Measurements from ENCODE around the gene CD300C.

CD300C gene

DNA sequence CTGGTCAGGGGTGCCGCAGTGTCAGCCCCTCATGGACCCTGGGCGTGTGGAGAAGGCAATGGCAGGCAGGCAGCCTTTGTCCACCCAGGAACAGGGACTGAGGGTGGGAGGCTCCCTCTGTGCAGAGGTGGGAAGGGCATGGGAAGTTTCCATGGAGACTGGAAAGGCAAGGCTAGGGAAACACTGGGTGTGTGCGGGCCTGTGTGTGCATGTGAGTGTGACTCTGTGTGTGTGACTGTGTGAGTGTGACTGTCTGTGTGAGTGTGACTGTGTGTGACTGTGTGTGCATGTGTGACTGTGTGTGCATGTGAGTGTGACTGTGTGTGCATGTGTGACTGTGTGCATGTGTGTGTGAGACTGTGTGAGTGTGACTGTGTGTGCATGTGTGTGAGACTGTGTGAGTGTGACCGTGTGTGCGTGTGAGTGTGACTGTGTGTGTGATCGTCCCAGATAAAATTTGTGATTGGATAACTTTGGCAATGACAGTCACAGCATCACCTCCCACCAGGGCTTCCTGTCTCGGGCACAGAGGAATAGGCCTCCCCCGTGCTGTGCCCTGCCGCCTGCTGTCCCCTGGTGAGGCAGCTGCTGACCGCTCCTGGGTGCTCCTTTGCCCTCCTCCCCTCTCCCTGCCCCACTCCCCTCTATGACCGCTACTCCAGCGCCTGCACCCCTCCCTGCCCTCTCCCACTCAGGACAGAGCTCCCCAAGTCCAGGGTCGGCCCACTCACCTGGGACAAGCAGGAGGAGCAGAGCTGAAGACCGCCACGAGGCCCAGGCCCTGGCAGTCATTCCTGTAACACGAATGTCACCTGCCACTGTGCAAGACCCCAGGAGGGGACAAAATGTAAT, 698 bp downstream of the CD300C start:
- no peak overlapping the region for H3K27ac ChIP-seq (ENCODE audit: extremely low read depth, low read depth, low read length)
- ChIA-PET POLR2A (no interaction called here), CTCF (interaction anchor here (0.6 to 0.7 kb wide), 3 partner anchors 15 to 314 kb away, joined by 4 to 7 read pairs (median 5); no protein-coding TSS in a partner anchor)
- H3K9me3 ChIP-seq (ENCODE audit: control insufficient read depth, insufficient read depth, low read depth, low read length), result no peaks in the 10 kb centered on the region
- no peak for TF ChIP-seq ZNF629 (tag by site-specific recombination; IDR thresholded peaks at IDR 0.05)
- TF ChIP-seq, protein P1, sequence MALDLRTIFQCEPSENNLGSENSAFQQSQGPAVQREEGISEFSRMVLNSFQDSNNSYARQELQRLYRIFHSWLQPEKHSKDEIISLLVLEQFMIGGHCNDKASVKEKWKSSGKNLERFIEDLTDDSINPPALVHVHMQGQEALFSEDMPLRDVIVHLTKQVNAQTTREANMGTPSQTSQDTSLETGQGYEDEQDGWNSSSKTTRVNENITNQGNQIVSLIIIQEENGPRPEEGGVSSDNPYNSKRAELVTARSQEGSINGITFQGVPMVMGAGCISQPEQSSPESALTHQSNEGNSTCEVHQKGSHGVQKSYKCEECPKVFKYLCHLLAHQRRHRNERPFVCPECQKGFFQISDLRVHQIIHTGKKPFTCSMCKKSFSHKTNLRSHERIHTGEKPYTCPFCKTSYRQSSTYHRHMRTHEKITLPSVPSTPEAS (tag by site-specific recombination; IDR thresholded peaks at IDR 0.05), result peak; percentile 96
- TF ChIP-seq, protein P2, sequence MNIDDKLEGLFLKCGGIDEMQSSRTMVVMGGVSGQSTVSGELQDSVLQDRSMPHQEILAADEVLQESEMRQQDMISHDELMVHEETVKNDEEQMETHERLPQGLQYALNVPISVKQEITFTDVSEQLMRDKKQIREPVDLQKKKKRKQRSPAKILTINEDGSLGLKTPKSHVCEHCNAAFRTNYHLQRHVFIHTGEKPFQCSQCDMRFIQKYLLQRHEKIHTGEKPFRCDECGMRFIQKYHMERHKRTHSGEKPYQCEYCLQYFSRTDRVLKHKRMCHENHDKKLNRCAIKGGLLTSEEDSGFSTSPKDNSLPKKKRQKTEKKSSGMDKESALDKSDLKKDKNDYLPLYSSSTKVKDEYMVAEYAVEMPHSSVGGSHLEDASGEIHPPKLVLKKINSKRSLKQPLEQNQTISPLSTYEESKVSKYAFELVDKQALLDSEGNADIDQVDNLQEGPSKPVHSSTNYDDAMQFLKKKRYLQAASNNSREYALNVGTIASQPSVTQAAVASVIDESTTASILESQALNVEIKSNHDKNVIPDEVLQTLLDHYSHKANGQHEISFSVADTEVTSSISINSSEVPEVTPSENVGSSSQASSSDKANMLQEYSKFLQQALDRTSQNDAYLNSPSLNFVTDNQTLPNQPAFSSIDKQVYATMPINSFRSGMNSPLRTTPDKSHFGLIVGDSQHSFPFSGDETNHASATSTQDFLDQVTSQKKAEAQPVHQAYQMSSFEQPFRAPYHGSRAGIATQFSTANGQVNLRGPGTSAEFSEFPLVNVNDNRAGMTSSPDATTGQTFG (tag by site-specific recombination; IDR thresholded peaks at IDR 0.05; ENCODE audit: borderline replicate concordance), result 0 out of 2 replicates have a peak, but pooled peaks have one; percentile 16
- no peak for TF ChIP-seq ZNF473 (tag by site-specific recombination; IDR thresholded peaks at IDR 0.05)
- TF ChIP-seq, protein P3, sequence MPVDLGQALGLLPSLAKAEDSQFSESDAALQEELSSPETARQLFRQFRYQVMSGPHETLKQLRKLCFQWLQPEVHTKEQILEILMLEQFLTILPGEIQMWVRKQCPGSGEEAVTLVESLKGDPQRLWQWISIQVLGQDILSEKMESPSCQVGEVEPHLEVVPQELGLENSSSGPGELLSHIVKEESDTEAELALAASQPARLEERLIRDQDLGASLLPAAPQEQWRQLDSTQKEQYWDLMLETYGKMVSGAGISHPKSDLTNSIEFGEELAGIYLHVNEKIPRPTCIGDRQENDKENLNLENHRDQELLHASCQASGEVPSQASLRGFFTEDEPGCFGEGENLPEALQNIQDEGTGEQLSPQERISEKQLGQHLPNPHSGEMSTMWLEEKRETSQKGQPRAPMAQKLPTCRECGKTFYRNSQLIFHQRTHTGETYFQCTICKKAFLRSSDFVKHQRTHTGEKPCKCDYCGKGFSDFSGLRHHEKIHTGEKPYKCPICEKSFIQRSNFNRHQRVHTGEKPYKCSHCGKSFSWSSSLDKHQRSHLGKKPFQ (tag by site-specific recombination; IDR thresholded peaks at IDR 0.05), result peak; percentile 66; the same call in 1 of the 2 replicates
- TF ChIP-seq ZNF621 (tag by site-specific recombination; IDR thresholded peaks at IDR 0.05), result 0 out of 2 replicates have a peak, but pooled peaks have one; percentile 62
- TF ChIP-seq GLI4 (tag by site-specific recombination; IDR thresholded peaks at IDR 0.05), result 0 out of 2 replicates have a peak, but pooled peaks have one; percentile 35
- TF ChIP-seq, protein P4, sequence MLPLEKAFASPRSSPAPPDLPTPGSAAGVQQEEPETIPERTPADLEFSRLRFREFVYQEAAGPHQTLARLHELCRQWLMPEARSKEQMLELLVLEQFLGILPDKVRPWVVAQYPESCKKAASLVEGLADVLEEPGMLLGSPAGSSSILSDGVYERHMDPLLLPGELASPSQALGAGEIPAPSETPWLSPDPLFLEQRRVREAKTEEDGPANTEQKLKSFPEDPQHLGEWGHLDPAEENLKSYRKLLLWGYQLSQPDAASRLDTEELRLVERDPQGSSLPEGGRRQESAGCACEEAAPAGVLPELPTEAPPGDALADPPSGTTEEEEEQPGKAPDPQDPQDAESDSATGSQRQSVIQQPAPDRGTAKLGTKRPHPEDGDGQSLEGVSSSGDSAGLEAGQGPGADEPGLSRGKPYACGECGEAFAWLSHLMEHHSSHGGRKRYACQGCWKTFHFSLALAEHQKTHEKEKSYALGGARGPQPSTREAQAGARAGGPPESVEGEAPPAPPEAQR (tag by site-specific recombination; IDR thresholded peaks at IDR 0.05), result no peak
- TF ChIP-seq ZNF311 (tag by site-specific recombination; IDR thresholded peaks at IDR 0.05; ENCODE audit: borderline replicate concordance), result 0 out of 2 replicates have a peak, but pooled peaks have one; percentile 42
- no peaks in the 10 kb centered on the region for H3K36me3 ChIP-seq (ENCODE audit: control insufficient read depth in 2 of 2, insufficient read depth in 1 of 2, low read length in 2 of 2)
- H3K4me1 ChIP-seq (ENCODE audit: control insufficient read depth, insufficient read depth, low read length), result no peaks in the 10 kb centered on the region
- no peak overlapping the region for H3K4me3 ChIP-seq (ENCODE audit: low read depth, low read length)

DNA sequence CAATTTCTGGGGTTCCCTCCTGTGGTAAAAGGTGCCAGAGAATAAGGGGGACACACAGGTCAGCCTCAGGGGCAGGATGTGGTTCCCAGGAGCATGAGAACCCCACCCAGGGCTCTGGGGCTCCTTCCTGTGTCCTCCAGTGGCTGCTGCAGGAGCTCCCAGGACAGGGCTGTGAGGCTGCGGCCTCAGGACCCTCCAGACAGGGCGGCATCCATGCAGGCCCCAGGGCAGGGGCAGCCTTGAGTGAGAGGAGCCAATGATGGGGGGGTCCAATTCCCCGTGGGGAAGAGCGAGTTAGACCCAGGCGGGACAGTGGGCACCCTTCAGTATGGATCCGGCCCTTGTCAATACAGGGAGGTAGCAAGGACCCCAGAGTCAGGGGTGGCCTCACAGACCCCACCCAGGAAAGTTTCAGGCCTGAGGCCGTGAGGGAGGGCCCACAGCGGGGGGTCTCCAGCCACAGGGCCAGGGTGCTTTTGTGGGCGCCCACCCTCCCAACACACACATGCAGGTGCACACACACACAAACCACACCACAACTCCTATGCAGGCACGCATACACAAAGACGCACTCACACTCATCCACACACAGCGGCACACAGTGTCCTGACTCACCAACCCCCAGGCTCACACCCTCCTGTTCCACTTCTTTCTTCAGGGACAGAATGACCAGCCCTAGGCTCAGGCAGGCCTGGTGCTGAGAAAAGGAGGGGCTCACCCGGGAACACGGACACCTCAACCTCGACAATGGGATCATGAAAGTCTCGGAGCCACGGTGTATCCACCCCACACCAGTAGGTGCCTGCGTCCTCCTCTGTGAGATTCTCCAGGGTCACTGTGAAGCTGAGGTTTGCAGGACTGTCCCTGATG, 1.8 kb downstream of the CD300C start:
- no peaks in the 10 kb centered on the region for H3K36me3 ChIP-seq (ENCODE audit: control insufficient read depth in 2 of 2, insufficient read depth in 1 of 2, low read length in 2 of 2)
- POLR2A ChIA-PET, result no interaction called here
- H3K4me3 ChIP-seq (ENCODE audit: low read depth, low read length), result no peak overlapping the region
- CTCF ChIA-PET, result interaction anchor here (0.5 to 0.7 kb wide), 2 partner anchors 25 to 87 kb away, joined by 3 read pairs; no protein-coding TSS in a partner anchor
- no peaks in the 10 kb centered on the region for H3K4me1 ChIP-seq (ENCODE audit: control insufficient read depth, insufficient read depth, low read length)
- H3K27ac ChIP-seq (ENCODE audit: extremely low read depth, low read depth, low read length), result no peak overlapping the region
- no peaks in the 10 kb centered on the region for H3K9me3 ChIP-seq (ENCODE audit: control insufficient read depth, insufficient read depth, low read depth, low read length)
- no peak for TF ChIP-seq GLI2 (tag by site-specific recombination; IDR thresholded peaks at IDR 0.05; ENCODE audit: borderline replicate concordance, low read depth)
- no peak for TF ChIP-seq ZNF391 (tag by site-specific recombination; IDR thresholded peaks at IDR 0.05; ENCODE audit: borderline replicate concordance, low read depth)
- TF ChIP-seq, protein P5, sequence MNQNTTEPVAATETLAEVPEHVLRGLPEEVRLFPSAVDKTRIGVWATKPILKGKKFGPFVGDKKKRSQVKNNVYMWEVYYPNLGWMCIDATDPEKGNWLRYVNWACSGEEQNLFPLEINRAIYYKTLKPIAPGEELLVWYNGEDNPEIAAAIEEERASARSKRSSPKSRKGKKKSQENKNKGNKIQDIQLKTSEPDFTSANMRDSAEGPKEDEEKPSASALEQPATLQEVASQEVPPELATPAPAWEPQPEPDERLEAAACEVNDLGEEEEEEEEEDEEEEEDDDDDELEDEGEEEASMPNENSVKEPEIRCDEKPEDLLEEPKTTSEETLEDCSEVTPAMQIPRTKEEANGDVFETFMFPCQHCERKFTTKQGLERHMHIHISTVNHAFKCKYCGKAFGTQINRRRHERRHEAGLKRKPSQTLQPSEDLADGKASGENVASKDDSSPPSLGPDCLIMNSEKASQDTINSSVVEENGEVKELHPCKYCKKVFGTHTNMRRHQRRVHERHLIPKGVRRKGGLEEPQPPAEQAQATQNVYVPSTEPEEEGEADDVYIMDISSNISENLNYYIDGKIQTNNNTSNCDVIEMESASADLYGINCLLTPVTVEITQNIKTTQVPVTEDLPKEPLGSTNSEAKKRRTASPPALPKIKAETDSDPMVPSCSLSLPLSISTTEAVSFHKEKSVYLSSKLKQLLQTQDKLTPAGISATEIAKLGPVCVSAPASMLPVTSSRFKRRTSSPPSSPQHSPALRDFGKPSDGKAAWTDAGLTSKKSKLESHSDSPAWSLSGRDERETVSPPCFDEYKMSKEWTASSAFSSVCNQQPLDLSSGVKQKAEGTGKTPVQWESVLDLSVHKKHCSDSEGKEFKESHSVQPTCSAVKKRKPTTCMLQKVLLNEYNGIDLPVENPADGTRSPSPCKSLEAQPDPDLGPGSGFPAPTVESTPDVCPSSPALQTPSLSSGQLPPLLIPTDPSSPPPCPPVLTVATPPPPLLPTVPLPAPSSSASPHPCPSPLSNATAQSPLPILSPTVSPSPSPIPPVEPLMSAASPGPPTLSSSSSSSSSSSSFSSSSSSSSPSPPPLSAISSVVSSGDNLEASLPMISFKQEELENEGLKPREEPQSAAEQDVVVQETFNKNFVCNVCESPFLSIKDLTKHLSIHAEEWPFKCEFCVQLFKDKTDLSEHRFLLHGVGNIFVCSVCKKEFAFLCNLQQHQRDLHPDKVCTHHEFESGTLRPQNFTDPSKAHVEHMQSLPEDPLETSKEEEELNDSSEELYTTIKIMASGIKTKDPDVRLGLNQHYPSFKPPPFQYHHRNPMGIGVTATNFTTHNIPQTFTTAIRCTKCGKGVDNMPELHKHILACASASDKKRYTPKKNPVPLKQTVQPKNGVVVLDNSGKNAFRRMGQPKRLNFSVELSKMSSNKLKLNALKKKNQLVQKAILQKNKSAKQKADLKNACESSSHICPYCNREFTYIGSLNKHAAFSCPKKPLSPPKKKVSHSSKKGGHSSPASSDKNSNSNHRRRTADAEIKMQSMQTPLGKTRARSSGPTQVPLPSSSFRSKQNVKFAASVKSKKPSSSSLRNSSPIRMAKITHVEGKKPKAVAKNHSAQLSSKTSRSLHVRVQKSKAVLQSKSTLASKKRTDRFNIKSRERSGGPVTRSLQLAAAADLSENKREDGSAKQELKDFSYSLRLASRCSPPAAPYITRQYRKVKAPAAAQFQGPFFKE (tag by site-specific recombination; IDR thresholded peaks at IDR 0.05; ENCODE audit: borderline replicate concordance), result no peak
- no peak for TF ChIP-seq ZBTB1 (tag by site-specific recombination; IDR thresholded peaks at IDR 0.05)
- TF ChIP-seq ZNF223 (tag by site-specific recombination; IDR thresholded peaks at IDR 0.05), result no peak
- no peak for TF ChIP-seq ZNF23 (tag by site-specific recombination; IDR thresholded peaks at IDR 0.05; ENCODE audit: borderline replicate concordance)
- TF ChIP-seq WT1 (tag by site-specific recombination; IDR thresholded peaks at IDR 0.05), result no peak
- no peak for TF ChIP-seq RBAK (tag by site-specific recombination; IDR thresholded peaks at IDR 0.05)
- no peak for TF ChIP-seq ZNF184 (tag by site-specific recombination; IDR thresholded peaks at IDR 0.05)
